PC-3 (cell line): ENCODE results near the gene IL19. TPM values are rescaled to one million over a fixed set of nuclear protein-coding genes. Genes with fewer than 3 reads are reported as not detected.

Experiments used
- ATAC-seq: fragments of 200-7000 bp; cut with Tn5 transposase; 2 replicates; pipeline ENCODE4 v1.9.1; 2020; ENCODE audit warnings: mild to moderate bottlenecking, moderate library complexity
- BruUV-seq: library from RNA; stranded (reverse); fragments of 400-500 nt; replicated peaks from 2 replicates; lab custom pipeline; 2021; lab: Mats Ljungman, UMichigan
- CTCF ChIA-PET: fragments of 300-600 bp; sonication (Branson Sonifier 250); formaldehyde crosslinking; loops from one replicate; lab custom pipeline; 2022; ENCODE audit warnings: antibody characterized with exemption; lab: Charles Lee
- POLR2A ChIA-PET: fragments of 300-600 bp; sonication (Branson Sonifier 250); formaldehyde crosslinking; loops from one replicate; lab custom pipeline; 2022; ENCODE audit warnings: antibody characterized with exemption; ENCODE audit not compliant: unreplicated experiment; lab: Charles Lee
- DNase-seq: peaks from one replicate; pipeline ENCODE4 v3.0.0-alpha.2; 2015
- H2AFZ ChIP-seq: fragments of 300-600 bp; sonication (generic); 2 replicates; pipeline ENCODE4 v1.6.0; 2016; ENCODE audit warnings: antibody characterized with exemption, low read length
- H3F3A ChIP-seq: fragments of 300-600 bp; sonication (generic); one replicate; pipeline ENCODE4 v1.6.0; 2017; ENCODE audit warnings: antibody characterized with exemption, low read length, control low read depth, mild to moderate bottlenecking; ENCODE audit not compliant: unreplicated experiment
- H3K27ac ChIP-seq: fragments of 300-600 bp; sonication (generic); 2 replicates; pipeline ENCODE4 v1.5.1; 2016; ENCODE audit warnings: mild to moderate bottlenecking, low read length
- H3K27me3 ChIP-seq: fragments of 300-600 bp; sonication (generic); 2 replicates; pipeline ENCODE4 v1.6.1; 2016; ENCODE audit warnings: low read length, mixed read lengths
- H3K36me3 ChIP-seq: fragments of 300-600 bp; sonication (generic); 2 replicates; pipeline ENCODE4 v1.6.1; 2016; ENCODE audit warnings: low read depth, mixed run types, low read length, mixed read lengths
- H3K4me1 ChIP-seq: fragments of 300-600 bp; sonication (generic); 2 replicates; pipeline ENCODE4 v1.5.1; 2016; ENCODE audit warnings: low read length; ENCODE audit not compliant: insufficient read depth
- H3K4me2 ChIP-seq: fragments of 300-600 bp; sonication (generic); 2 replicates; pipeline ENCODE4 v1.6.0; 2016; ENCODE audit warnings: low read length
- H3K4me3 ChIP-seq: fragments of 300-600 bp; sonication (generic); 2 replicates; pipeline ENCODE4 v1.5.1; 2016; ENCODE audit warnings: mild to moderate bottlenecking, low read length, mixed read lengths
- H3K79me2 ChIP-seq: fragments of 300-600 bp; sonication (generic); 2 replicates; pipeline ENCODE4 v1.6.1; 2017; ENCODE audit warnings: low read length, mixed read lengths
- H3K9ac ChIP-seq: fragments of 300-600 bp; sonication (generic); 2 replicates; pipeline ENCODE4 v1.6.0; 2016; ENCODE audit warnings: mild to moderate bottlenecking, low read length
- H3K9me2 ChIP-seq: fragments of 300-600 bp; sonication (generic); replicated peaks from 2 replicates; pipeline ENCODE4 v1.6.1; 2016; ENCODE audit warnings: mixed run types, low read length, mixed read lengths
- H3K9me3 ChIP-seq: fragments of 300-600 bp; sonication (generic); 2 replicates; pipeline ENCODE4 v1.6.1; 2016; ENCODE audit warnings: low read length, mixed read lengths
- H4K20me1 ChIP-seq: fragments of 300-600 bp; sonication (generic); 2 replicates; pipeline ENCODE4 v1.6.1; 2016; ENCODE audit warnings: low read length, mixed read lengths
- CTCF ChIP-seq: fragments of 300-600 bp; sonication (generic); conservative IDR thresholded peaks from 2 replicates; pipeline ENCODE4 v1.5.1; 2017; ENCODE audit warnings: antibody characterized with exemption, low read depth, mild to moderate bottlenecking, low read length
- EZH2 ChIP-seq: fragments of 300-600 bp; sonication (generic); IDR thresholded peaks from one replicate; pipeline ENCODE4 v1.6.1; 2017; ENCODE audit warnings: antibody characterized with exemption, mild to moderate bottlenecking, low read length; ENCODE audit not compliant: unreplicated experiment
- EZH2phosphoT487 ChIP-seq: fragments of 300-600 bp; sonication (generic); IDR thresholded peaks from 2 replicates; pipeline ENCODE4 v1.6.1; 2018; ENCODE audit warnings: mild to moderate bottlenecking, antibody characterized with exemption, low read length, borderline replicate concordance
- intact Hi-C: fragments of 100-400 bp; cut with micrococcal nuclease; formaldehyde crosslinking; loops from 2 replicates; pipeline ENCODE4 v1.9.0; 2023
- total RNA-seq: library from RNA; depleted of rRNA; stranded (reverse); fragments of >200 nt; gene quantifications from 2 replicates; pipeline ENCODE4 v1.2.3, GENCODE V29; 2014

The IL19 gene
- total RNA-seq, 1 experiment from 2014 or later = not detected

GRCh38 chr1:206728697-206728987 is 41.9 kb upstream of the IL19 start:
- TF ChIP-seq EZH2phosphoT487 (no peak), EZH2 (no peak), CTCF (no peak)
- POLR2A ChIA-PET = no interaction called here
- H3K9me3 ChIP-seq = no peaks in the 10 kb centered on the region
- CTCF ChIA-PET = no interaction called here
- no TSS peak for BruUV-seq
- ATAC-seq = no peak
- H3F3A ChIP-seq = no peaks in the 10 kb centered on the region
- no peak overlapping the region for H3K9ac ChIP-seq
- no peaks in the 10 kb centered on the region for H3K9me2 ChIP-seq
- no peaks in the 10 kb centered on the region for H3K27me3 ChIP-seq
- H3K79me2 ChIP-seq = peaks cover 39% of the 10 kb centered on the region
- no peak overlapping the region for H2AFZ ChIP-seq
- intact Hi-C loops = loop anchor here (5.0 kb wide), 1 partner anchor 349 kb away; no protein-coding TSS in a partner anchor
- H3K4me1 ChIP-seq = peaks cover 13% of the 10 kb centered on the region
- H3K27ac ChIP-seq = no peak overlapping the region
- peaks cover 20% of the 10 kb centered on the region for H4K20me1 ChIP-seq
- DNase-seq = no peak
- H3K4me3 ChIP-seq = no peak overlapping the region
- H3K36me3 ChIP-seq = peaks cover 28% of the 10 kb centered on the region; the same call in 1 of the 2 replicates
- no peak overlapping the region for H3K4me2 ChIP-seq

- ATAC-seq (no peak), DNase-seq (no peak)
- Histone ChIP-seq H3K9me2 (no peaks in the 10 kb centered on the region), H2AFZ (no peak overlapping the region), H3K79me2 (peaks cover 38% of the 10 kb centered on the region), H3K4me2 (no peak overlapping the region), H3K9me3 (no peaks in the 10 kb centered on the region), H3K4me1 (peaks cover 9% of the 10 kb centered on the region), H3K4me3 (no peak overlapping the region), H3K27me3 (no peaks in the 10 kb centered on the region), H4K20me1 (peaks cover 20% of the 10 kb centered on the region), H3F3A (no peaks in the 10 kb centered on the region), H3K36me3 (peaks cover 28% of the 10 kb centered on the region; the same call in 1 of the 2 replicates), H3K9ac (no peak overlapping the region), H3K27ac (no peak overlapping the region)
- no TSS peak for BruUV-seq
- intact Hi-C loops = loop anchor here (5.0 kb wide), 1 partner anchor 348 kb away; no protein-coding TSS in a partner anchor
- TF ChIP-seq EZH2 (no peak), CTCF (no peak), EZH2phosphoT487 (no peak)
- ChIA-PET POLR2A (no interaction called here), CTCF (no interaction called here)
Observed at GRCh38 chr1:206729050-206729449, 41.5 kb upstream of the IL19 start.

- Histone ChIP-seq H3F3A (no peaks in the 10 kb centered on the region), H3K9me2 (no peaks in the 10 kb centered on the region), H3K79me2 (peaks cover 34% of the 10 kb centered on the region), H3K4me3 (no peak overlapping the region), H3K27me3 (no peaks in the 10 kb centered on the region), H3K4me1 (peaks cover 4% of the 10 kb centered on the region), H3K36me3 (peaks cover 28% of the 10 kb centered on the region; the same call in 1 of the 2 replicates), H4K20me1 (peaks cover 20% of the 10 kb centered on the region), H2AFZ (no peak overlapping the region), H3K9ac (no peak overlapping the region), H3K4me2 (no peak overlapping the region), H3K27ac (no peak overlapping the region), H3K9me3 (no peaks in the 10 kb centered on the region)
- BruUV-seq = no TSS peak
- intact Hi-C loops = loop anchor here (5.0 kb wide), 1 partner anchor 348 kb away; no protein-coding TSS in a partner anchor
- DNase-seq = no peak
- CTCF ChIA-PET = no interaction called here
- no peak for ATAC-seq
- TF ChIP-seq EZH2 = no peak
- no peak for TF ChIP-seq CTCF
- TF ChIP-seq EZH2phosphoT487 = no peak
- POLR2A ChIA-PET = no interaction called here
Observed at GRCh38 chr1:206729507-206729906, 41.1 kb upstream of the IL19 start.
